Activated CD4-positive, alpha-beta T cell treated with anti-CD3 and anti-CD28 coated beads for 24 hours (primary cell): ENCODE measurements around the gene LYST.
"Not testable (repeated sequence)": the region's sequence is repeated elsewhere in the genome, so short reads cannot be mapped to it uniquely, and the experiment has no call there.

Source experiments
- DNase-seq, 2 donors: peaks; one replicate each; pipeline ENCODE4 v3.0.0-alpha.2; 2020; ENCODE audit warnings: low read depth in 2 of 2

The LYST gene

GRCh38 chr1:235639226-235640205 is 227.2 kb downstream of the LYST start:
- DNase-seq = no peak

GRCh38 chr1:235638612-235639011 is 228.1 kb downstream of the LYST start:
- not testable (repeated sequence) for DNase-seq

GRCh38 chr1:235637756-235638534 is 228.8 kb downstream of the LYST start:
- DNase-seq = no peak

- DNase-seq = no peak
These were observed 230.6 kb downstream of the LYST start for GRCh38 chr1:235635938-235636662.

- DNase-seq = no peak
These were observed 234.0 kb downstream of the LYST start for GRCh38 chr1:235632506-235633401.

GRCh38 chr1:235631816-235632215 is 234.9 kb downstream of the LYST start:
- DNase-seq = no peak

GRCh38 chr1:235628316-235629005 is 238.2 kb downstream of the LYST start:
- no peak for DNase-seq

- DNase-seq = no peak
These were observed 240.9 kb downstream of the LYST start for GRCh38 chr1:235625831-235626230.

- DNase-seq = no peak
These were observed 241.4 kb downstream of the LYST start for GRCh38 chr1:235625340-235625739.

GRCh38 chr1:235624721-235625333 is 241.9 kb downstream of the LYST start:
- no peak for DNase-seq

- DNase-seq = no peak
These were observed 243.5 kb downstream of the LYST start for GRCh38 chr1:235622936-235623779.

- not testable (repeated sequence) for DNase-seq
These were observed 247.6 kb downstream of the LYST start for GRCh38 chr1:235619149-235619548.

GRCh38 chr1:235617808-235618207 is 248.9 kb downstream of the LYST start:
- DNase-seq = no peak

- DNase-seq = no peak
These were observed 249.6 kb downstream of the LYST start for GRCh38 chr1:235617140-235617539.

- no peak for DNase-seq
These were observed 252.2 kb downstream of the LYST start for GRCh38 chr1:235614442-235614954.

GRCh38 chr1:235613602-235614001 is 253.1 kb downstream of the LYST start:
- no peak for DNase-seq

GRCh38 chr1:235612761-235613160 is 253.9 kb downstream of the LYST start:
- DNase-seq = no peak
